Measurements from ENCODE around the gene GLI3.

GLI3 gene

DNA sequence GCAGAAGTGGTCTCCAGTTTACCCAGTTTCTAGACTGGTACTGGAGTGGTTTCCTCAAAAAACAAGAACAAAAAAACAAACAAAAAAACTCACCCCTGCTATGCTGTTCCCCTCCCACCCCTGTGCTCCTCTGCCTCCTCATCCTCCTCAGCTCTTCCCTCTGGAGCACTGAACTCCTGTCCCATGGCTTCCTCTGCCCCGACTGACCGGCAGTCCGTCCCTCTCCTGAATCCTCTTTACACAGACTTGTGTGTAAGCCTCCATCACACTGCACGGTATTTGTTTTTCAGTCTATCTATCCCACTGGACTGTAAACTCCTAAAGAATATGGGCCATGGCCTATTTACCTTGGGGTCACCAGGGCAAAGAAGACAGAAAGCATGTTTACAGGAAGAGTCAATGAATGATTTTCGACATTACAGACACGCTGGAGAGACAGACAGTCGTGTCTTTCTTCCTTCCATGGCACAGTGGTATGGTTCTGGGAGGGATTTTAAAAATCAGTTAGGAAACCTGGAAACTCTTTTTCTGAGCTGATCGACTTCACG lies 265.3 kb downstream of the GLI3 start:
- no peak for DNase-seq (ENCODE audit: low spot score)

DNA sequence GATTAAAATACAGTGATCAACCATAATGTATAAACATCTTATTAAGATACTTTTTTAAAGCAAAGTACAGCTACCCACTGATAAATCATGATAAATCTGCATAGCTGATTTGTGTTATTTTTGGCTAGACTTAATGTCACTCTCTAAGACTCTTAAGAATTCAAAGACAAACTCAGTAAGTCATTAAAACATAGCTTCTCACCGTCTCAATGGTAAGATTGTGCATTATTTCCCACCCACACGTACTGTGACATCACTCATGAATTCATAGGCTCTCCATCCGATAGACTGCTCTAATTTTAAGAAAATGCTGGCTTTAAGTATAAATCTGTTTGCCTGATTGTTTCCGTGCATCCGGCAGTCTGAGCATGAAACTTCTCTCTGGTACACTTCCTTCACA lies 266.1 kb downstream of the GLI3 start:
- DNase-seq (ENCODE audit: low spot score) = no peak

DNA sequence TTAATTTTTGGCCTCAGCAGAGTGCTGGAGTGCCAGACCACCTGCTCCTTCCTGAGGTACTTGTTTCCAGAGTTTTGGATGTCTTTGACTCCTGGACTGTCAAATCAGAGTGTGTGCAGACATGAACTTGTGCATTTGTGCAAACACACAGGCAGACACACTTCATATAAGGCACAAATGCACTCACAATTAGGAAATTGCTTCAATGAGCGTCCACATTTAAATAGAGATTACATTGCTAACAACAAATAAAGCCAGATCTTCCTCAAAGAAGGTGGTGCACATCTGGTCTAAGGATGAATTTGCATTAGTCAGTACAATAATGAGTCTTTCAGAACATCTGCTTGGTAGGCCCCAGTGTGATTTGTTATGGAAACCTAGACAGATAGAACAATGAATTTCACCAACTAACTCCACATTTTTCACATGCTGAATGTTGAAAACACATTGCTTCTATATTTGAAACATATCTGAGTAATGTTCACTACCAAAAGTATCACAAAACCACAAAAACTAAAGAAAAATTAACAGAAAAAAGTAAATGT lies 267.4 kb downstream of the GLI3 start:
- DNase-seq (ENCODE audit: low spot score) = no peak

DNA sequence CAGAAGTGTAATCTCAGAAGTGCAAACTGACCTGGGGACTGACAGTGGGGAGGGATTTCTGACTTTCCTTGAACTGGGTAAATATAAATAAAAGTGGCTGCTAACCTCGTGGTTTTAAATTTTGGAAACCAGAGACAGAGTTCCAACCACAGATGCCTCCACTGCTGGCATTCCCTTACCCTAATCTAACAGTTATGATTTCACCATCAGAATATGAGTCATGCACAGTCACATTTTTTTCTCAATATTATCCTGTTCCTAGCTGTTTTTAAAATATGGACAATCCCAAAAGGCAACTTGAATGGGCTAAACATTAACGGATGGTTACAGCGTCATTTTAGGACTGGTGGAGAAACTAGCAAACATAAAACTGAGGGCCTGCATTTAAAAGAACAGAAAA lies 269.9 kb downstream of the GLI3 start:
- peak; percentile 17 for DNase-seq (ENCODE audit: low spot score)

DNA sequence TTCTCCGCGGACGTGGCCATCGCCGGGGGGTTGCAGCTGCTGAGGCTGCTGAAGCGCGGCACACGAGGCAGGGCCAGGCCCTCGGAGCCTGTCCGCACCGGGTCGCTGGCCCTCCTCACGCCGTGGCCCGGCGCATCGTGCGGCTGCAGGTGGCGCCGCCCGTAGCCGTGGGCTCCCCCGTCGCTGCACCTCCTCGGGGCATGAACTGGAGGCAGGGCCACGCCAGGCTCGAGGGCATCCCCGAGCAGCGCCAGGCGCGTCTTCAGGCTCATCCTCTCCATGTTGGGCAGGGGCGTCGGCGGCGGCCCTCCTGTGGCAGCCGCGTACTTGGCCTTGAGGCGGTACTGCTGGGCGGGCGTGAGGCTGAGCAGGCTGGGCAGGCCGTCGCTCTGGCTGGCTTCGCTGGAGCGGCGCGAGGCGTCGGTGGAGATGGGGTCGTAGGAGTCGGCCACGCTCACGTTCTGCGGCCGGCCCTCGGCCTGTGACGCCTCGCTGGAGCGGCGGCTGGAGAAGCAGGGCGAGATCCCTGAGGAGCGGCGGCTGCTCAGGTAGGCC lies 271.0 kb downstream of the GLI3 start:
- no peak for DNase-seq (ENCODE audit: low spot score)

DNA sequence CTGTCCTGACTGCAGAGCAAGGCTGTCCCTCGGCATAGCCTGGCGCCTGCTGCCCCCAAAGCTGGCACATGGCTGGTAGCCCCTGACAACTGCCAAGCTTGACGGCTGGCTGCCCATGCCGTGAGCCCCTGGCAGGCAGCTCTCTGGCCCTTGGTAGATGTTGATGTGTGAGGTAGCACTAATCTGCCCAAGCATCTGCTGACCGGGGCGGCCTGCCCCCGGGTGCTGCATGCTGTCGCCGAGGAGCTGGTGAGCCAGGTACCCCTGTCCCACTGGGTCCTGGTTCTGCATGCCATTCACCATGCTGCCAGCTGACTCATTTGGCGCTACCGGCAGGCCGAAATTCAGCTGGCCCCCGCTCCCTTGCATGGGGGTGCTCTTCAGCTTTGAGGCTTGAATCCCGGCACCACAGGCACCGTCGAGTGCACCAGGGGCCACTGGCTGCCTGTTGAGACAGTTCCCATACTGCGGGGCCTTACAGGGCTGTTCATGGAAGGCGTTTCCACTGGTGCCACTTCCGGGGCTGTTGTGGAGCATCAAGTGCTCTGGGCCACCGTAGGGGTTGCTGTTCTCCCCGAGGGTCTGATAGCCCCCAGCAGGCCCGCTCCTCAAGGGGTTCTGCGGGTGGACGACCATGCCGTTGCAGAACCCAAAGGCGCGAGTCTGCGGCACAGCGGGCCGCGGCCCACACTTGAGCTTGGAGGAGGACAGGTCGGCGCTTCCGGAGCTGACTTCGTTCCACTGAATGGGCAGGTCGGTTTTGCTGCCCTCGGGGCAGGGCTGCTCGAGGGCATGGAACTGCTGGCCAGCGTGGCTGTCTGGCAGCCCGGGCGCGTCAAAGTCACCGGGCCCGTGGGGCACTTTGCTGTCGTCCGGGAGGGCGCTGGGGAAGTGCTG lies 271.9 kb downstream of the GLI3 start:
- DNase-seq (ENCODE audit: low spot score) = no peak

DNA sequence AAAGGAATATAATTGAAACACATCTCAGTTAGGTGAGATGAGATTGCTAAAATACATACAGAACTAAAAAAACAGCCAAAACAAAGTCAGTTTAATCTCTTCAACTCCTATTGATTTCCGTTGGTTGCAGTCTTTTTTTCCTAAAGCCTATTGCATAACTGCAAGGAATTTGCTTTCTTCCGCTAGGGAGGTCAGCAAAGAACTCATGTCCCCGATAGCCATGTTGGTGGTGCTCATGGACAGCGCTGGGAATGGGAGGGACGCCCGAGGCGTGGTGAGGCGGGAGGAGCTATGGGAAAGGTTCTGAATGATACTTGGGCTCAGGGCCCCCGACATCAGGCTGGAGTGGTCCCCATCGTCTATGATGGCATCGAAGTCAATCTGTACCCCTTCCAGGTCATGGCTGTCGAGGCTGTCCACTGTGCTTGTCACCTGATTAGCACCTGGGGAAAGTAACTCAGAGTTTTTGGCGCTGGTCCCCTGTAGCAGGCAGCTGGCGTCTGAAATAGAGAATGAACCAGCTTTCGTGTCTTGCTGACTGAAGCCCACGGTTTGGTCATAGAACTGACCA lies 272.7 kb downstream of the GLI3 start:
- no peak for DNase-seq (ENCODE audit: low spot score)

DNA sequence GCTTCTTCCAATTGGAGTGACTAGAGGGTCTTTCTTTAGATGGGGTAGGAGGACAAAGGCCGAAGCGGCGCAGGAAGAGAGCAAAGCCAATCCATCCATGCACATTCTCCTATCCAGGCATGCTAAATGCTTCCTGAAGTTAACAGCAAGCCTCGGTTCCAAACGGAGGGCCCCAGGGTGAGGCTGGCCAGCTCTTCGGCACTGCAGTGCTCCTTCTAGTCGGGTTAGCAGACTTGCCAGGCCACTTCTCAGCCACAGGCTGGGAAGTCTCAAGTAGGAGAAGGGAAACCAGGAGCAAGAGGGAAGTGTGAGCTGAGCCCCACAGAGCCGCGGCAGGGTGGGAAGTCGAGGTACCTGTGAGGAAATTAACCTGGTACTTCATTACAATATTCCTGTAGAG lies 280.3 kb downstream of the GLI3 start:
- no peak for DNase-seq (ENCODE audit: low spot score)

DNA sequence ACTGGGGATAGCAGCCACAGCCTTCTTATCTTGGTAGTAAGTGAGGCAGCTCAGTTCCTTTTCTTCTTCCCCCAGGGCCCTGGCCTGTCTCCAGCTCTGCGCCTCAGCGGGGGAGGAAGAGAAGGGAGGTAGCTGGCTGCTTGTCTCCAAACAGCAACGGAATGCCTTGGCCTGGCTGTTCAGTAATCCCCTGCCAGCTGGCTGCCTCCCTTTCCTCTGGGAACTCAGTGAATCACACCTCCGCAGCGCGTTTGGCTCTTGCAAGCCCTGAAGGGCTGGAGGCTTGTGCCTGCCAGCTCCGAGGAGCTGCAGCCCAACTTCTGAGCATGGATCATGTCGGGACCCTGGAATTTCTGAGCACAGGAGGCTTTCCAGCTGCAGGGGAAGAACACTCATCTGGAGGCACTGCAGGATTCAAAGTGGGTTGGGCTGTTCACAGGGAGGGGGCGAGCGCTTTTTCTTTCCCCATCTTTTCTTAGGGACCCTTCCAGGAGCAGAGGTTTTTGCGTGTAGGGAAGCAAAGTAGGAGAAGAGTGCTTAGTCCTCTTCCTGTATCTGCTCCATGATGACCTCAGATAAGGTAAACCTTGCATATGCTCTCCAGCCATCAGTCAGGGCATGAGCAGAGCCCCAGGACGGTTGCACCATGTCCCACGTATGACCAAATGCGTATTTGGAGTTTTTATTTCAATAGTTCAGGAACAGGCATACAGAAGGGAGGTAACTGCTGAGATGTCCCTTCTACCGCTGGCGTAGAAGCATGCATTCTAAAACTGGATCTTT lies 280.9 kb downstream of the GLI3 start:
- peak; percentile 96 for DNase-seq (ENCODE audit: low spot score)

DNA sequence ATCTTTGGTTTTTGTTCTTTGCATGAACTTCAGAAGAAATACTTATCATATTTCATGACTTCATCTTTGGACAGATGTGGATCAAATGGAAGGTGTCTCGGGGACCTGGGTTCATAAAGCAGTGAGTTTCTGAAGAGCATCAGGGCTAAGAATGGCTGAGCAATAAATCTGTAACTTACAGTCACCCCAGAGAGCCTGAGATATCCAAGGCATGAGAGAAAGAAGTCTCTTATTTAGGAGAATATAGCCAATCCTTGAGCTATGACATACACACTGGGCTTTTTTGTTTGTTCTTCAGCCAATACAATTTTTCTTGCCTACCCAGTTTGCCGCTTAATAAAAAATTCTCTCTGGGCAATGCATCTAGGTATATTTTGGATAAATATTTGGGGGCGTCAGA lies 281.6 kb downstream of the GLI3 start:
- no peak for DNase-seq (ENCODE audit: low spot score)

DNA sequence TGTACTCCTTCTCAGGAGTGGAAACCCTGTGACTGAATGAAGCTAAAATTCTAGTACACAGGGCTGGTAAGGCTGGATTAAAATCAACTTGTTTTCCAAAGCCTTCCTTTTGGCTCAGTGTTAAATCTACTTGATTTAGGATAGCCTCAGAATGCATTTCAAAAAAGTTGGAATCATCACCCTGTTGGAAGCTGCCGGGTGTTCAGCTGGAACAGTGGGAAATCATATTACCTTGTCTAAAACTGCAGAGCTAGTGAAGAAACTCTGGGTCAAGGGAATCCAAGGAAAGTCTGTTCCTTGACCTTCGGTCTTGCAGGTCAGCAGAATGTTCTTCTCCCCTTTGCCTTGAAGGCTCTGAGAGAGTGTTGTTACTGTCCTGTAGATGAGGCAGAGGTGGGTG lies 282.0 kb downstream of the GLI3 start:
- no peak for DNase-seq (ENCODE audit: low spot score)

DNA sequence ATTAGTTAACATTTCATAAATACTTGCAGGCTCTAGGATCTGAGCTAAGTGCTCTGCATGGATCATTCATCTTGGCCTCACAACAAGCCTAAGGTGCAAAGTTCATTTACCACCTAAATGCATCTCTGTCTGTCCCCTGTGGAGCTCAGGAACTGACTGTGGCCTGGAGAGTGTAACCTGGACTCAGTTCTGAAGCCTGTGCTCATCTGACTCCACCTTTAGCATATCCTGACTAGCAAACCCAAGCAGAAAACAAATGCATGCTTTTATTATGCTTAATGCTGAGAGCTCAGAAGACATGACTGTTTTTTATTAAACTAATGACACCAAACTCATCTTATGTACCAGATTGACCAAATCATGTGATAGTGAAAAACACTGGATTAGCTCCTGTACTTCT lies 288.5 kb downstream of the GLI3 start:
- no peak for DNase-seq (ENCODE audit: low spot score)

DNA sequence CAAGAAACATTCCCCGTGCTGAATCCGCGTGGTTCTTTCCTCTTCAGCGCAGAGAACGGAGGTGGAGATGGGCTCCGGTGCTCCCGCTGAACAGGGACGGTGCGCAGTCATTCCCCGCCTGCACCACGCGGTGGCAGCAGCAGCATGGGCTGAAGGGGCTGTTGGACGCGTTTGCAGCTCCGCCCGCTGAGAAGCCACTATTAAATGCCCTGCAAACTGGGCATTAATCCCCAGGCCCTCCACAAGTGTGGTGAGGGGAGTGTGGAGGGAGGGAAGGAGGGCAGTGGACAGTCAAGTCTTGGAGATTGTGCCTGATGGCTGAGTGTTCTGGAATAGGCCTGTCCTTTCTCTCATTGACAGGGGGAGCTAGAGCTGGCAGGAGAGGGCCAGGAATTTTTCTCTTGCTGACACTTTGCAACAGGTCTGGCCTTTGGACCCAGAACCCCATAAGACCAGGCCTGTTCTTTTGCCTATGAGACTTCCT lies 293.9 kb downstream of the GLI3 start:
- DNase-seq (ENCODE audit: low spot score) = peak; percentile 80

DNA sequence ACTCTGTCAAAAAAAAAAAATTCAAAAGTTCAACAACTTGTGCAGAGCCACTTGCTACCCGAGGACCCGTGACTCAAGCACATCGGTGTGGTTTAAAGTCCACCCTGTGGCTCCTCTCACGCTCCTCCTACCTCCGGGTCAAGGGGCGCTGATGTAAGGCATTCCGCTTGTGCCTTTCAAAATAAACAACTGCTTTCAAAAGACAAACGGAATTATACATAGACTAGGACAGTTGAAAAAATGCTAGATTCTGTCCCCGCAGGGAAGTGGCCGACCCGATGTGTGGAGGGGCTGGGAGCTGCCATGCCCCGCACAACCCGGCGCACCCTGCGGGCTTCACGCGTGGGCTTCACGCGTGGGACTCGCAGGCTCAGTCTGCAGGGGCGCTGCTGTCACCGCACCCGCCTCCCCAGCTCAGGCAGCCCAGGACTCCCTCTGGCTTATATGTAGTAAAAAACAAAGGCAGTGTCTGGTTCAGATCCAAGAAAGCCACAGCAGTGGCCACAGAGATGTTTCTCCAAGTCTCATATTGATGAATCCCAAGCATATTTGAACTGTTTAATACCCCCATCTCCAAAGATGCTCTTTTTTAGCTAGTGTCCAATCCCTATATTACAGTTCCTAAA lies 294.4 kb downstream of the GLI3 start:
- DNase-seq (ENCODE audit: low spot score) = peak; percentile 57

DNA sequence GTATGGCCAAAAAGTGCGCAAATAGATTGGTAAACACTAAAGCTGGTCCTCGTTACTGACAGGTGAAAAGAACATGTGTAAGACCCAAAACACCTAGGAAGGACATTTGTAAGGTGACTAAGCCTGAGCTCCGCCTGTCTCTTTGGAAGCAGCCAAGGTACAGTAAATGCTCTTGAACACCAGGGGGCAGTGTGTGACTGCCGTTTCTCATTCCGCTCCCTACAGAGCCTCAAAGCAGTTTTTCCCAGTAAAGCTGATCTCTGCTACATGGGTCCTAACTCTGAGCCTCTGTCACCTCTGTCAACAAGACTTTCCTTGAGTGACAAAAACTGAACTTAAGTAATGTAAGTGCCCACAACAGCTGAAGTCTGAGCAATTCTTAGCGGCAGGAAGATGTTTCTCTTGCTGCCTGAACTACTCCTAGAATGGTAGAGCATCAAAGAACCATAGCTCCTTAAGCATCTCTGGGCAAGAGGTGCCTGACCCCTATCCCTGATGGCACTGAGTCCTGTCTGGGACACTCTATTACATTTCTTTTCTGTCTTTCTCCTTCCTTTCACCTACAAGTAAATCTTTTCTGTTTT lies 296.2 kb downstream of the GLI3 start:
- peak; percentile 82 for DNase-seq (ENCODE audit: low spot score)

DNA sequence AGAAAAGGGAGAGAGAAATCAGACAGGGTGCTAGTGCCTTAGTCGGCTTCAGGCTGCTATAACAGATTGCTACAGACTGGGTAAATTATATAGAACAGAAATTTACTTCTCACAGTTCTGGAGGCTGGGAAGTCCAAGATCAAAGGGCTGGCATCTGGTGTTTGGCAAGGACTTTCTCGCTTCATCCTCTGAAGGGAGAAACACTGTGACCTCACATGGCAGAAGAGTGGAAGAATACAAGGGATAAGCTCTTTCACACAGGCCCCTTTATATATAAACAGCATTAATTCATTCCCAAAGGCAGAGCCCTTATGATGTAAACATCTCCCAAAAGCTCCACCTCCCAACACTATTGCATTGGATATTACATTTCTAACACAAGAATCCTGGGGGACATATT lies 298.6 kb downstream of the GLI3 start:
- no peak for DNase-seq (ENCODE audit: low spot score)

DNA sequence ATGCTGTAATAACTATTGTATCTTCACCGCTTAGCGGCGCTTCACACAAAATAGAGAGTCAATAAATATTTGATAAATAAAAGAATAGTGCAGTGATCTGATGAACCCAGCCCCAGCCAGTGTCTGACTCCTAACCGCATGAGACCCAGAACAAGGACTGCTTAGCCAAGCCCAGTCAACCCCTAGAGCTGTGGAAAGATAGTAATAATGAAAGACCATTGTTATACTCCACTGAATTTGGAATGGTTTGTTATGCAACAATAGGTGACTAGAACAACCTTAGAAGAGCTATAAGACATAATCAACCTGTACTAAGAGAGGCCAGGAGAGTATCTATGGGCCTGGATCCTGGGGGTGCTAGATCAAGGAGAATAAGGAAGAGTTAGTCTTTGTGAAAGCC lies 303.6 kb downstream of the GLI3 start:
- no peak for DNase-seq (ENCODE audit: low spot score)

DNA sequence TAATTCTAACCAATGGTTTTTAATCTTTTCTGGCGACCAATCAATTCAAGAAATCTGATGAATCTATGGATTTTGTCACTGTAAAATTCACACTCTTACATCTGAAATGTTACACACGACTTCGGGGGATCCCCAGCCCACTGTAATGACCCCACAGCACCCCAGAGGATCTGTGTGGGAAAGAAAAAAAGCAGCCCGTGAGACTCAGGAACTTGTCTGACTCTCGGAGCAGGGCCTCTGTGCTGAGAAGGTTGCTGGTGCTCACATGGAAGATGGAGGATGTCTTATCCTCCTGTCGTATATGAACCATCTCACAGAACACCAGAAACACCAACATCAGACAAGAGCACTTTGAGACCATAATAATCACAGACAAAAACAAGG lies 305.8 kb downstream of the GLI3 start:
- no peak for DNase-seq (ENCODE audit: low spot score)

DNA sequence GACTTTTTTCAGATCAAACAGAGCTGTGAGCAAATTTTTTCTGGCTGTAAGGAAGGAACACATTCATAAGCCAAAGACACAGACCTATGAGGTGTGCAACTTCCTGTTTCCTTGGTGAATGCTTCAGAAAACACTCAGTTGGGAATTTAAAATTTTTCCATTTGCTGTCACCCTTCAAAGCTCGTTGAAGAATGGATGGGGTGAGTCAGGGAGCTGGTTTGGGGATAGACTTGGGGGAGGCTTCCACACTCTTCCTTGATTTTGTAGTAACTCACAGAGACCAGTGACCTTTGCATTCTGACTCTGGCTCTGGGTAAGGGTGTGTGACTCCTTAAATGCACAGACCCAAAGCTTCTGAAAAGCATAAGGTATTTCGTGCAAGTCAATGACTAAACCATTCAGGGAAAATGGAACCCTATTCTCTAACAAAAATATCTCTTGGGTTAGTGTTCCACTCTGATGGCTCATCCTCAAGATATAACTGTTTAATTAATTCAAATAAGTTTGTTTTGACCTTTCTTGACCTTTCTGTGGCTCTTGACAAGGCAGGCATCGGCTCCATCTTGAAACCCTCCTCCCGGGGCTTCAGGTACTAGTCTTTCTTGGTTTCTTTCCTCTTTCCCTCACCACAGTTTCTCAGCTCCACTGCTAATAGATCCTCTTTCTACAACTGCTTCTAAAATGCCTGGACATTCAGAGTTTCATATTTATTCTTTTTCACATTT lies 306.3 kb downstream of the GLI3 start:
- DNase-seq (ENCODE audit: low spot score) = peak; percentile 93

DNA sequence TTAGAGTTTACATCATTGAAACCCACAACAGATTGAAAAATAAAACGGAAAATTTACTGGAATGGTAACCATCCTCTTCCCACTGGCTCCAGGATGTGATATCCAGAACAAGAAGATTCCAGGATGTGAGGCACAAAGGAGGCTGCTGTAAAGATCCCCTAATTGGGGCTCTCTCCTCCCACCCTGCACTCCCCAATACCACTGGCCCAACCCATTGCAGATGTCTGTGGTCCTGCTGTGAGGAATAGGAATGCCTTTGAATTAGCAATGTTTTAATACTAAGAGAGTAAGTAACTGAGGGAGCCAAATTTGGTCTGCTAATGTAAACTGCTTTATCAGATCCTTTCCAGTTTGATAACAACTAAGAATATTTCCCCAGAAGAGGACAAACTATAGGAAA lies 308.2 kb downstream of the GLI3 start:
- no peak for DNase-seq (ENCODE audit: low spot score)
